SU-DHL-6 (cell line): ENCODE measurements around the gene CFAP65.

Source experiments
- H2AFZ ChIP-seq: fragments of 200-600 bp; sonication (generic); 2 replicates; pipeline ENCODE4 v1.6.1; 2014; ENCODE audit warnings: low read depth, mild to moderate bottlenecking, moderate library complexity, mixed read lengths, antibody characterized with exemption, low read length; ENCODE audit not compliant: severe bottlenecking
- H3F3A ChIP-seq: fragments of 200-600 bp; shearing (Covaris generic); 2 replicates; pipeline ENCODE4 v1.6.0; 2016; ENCODE audit warnings: antibody characterized with exemption, mild to moderate bottlenecking; ENCODE audit not compliant: insufficient read depth
- H3K27ac ChIP-seq: fragments of 200-600 bp; sonication (generic); 2 replicates; pipeline ENCODE4 v1.5.1; 2016; ENCODE audit warnings: low read depth, mild to moderate bottlenecking, low read length, moderate library complexity, mixed read lengths
- H3K27me3 ChIP-seq: fragments of 200-600 bp; sonication (generic), shearing (Covaris generic); 2 replicates; pipeline ENCODE4 v1.6.0; 2014; ENCODE audit warnings: mild to moderate bottlenecking, low read length
- H3K36me3 ChIP-seq: fragments of 200-600 bp; sonication (generic); 2 replicates; pipeline ENCODE4 v1.6.1; 2014; ENCODE audit warnings: mild to moderate bottlenecking, low read length, mixed read lengths
- H3K4me2 ChIP-seq: fragments of 300-600, 200-600 bp; shearing (Covaris generic), sonication (generic); 2 replicates; pipeline ENCODE4 v1.6.0; 2014; ENCODE audit warnings: low read length, low read depth, mild to moderate bottlenecking; ENCODE audit not compliant: poor library complexity, severe bottlenecking
- H3K4me3 ChIP-seq: fragments of 200-600 bp; sonication (generic); 2 replicates; pipeline ENCODE4 v1.5.1; 2014; ENCODE audit warnings: antibody characterized with exemption, low read length, mild to moderate bottlenecking, mixed read lengths; ENCODE audit not compliant: insufficient read depth, poor library complexity, severe bottlenecking
- H3K79me2 ChIP-seq: fragments of 200-600 bp; sonication (generic); 2 replicates; pipeline ENCODE4 v1.6.1; 2014; ENCODE audit warnings: mild to moderate bottlenecking, low read length, moderate library complexity; ENCODE audit not compliant: insufficient read depth
- H3K9ac ChIP-seq: fragments of 200-600 bp; sonication (generic); 2 replicates; pipeline ENCODE4 v1.7.0; 2014; ENCODE audit warnings: mild to moderate bottlenecking, low read length
- H3K9me2 ChIP-seq: fragments of 200-600 bp; sonication (generic); replicated peaks from 2 replicates; pipeline ENCODE4 v1.6.1; 2014; ENCODE audit warnings: low read length; ENCODE audit not compliant: insufficient read depth
- H3K9me3 ChIP-seq: fragments of 200-600 bp; sonication (generic); 2 replicates; pipeline ENCODE4 v1.6.1; 2014; ENCODE audit warnings: low read length, mixed read lengths; ENCODE audit not compliant: insufficient read depth
- H4K20me1 ChIP-seq: fragments of 200-600 bp; sonication (generic); 2 replicates; pipeline ENCODE4 v1.6.1; 2014; ENCODE audit warnings: low read depth, mild to moderate bottlenecking, antibody characterized with exemption, low read length, moderate library complexity, mixed read lengths
- EZH2phosphoT487 ChIP-seq: fragments of 200-600 bp; sonication (generic), shearing (Covaris generic); conservative IDR thresholded peaks from 2 replicates; pipeline ENCODE4 v1.6.1; 2018; ENCODE audit warnings: mild to moderate bottlenecking, antibody characterized with exemption, low read length, moderate library complexity, mixed read lengths
- TF ChIP-seq, protein P1 (sequence below): fragments of 200-600 bp; sonication (generic); IDR thresholded peaks from one replicate; pipeline ENCODE4 v1.5.1; 2017; ENCODE audit warnings: antibody characterized with exemption, mild to moderate bottlenecking, low read length, moderate library complexity; ENCODE audit not compliant: insufficient read depth, poor library complexity, severe bottlenecking

The CFAP65 gene

DNA sequence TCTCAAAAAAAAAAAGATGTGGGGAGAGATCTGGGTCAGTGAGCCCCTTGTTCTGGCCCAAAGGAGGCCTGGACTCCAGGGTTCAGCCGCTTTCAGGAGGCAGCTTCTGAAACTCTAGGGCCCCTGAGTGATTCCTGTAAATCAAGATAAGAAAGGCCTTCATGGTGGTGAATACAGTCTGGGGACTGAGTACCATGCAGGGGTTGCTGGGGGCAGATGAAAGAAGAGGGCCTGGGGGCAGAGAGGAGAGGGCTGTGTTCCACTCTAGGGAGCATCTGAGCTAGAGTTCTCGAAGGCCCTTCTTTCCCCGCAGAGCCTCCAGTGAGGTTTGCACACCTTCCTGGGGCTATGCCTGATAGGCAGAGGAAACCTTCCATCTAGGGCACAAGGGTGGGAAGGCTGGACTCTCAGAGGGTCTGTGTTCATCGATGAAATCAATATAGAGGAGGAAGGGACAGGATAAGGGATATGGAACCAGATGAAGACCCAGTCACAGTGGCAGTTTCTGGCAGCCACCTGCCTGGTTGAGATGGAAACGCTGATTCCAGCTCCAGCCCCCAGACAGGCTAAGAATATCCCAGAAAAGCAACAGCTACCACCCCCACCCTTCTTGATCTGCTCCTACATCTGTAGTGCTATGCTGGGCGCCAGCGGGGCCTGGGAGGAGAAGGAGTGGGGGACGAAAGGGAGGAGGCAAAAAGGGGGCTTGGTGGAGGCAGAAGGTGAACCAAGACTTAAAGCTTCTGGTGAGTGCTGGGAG lies 86.6 kb downstream of the CFAP65 start:
- no peaks in the 10 kb centered on the region for H3K36me3 ChIP-seq
- H3K4me2 ChIP-seq: no peak overlapping the region
- H3K27ac ChIP-seq: no peak overlapping the region
- no peak overlapping the region for H2AFZ ChIP-seq
- no peaks in the 10 kb centered on the region for H3K79me2 ChIP-seq
- H3K27me3 ChIP-seq: no peaks in the 10 kb centered on the region
- H3K9me3 ChIP-seq: no peaks in the 10 kb centered on the region
- H3K4me3 ChIP-seq: no peak overlapping the region
- H3K9me2 ChIP-seq: no peaks in the 10 kb centered on the region
- no peaks in the 10 kb centered on the region for H3F3A ChIP-seq
- TF ChIP-seq EZH2phosphoT487: no peak
- TF ChIP-seq, protein P1, sequence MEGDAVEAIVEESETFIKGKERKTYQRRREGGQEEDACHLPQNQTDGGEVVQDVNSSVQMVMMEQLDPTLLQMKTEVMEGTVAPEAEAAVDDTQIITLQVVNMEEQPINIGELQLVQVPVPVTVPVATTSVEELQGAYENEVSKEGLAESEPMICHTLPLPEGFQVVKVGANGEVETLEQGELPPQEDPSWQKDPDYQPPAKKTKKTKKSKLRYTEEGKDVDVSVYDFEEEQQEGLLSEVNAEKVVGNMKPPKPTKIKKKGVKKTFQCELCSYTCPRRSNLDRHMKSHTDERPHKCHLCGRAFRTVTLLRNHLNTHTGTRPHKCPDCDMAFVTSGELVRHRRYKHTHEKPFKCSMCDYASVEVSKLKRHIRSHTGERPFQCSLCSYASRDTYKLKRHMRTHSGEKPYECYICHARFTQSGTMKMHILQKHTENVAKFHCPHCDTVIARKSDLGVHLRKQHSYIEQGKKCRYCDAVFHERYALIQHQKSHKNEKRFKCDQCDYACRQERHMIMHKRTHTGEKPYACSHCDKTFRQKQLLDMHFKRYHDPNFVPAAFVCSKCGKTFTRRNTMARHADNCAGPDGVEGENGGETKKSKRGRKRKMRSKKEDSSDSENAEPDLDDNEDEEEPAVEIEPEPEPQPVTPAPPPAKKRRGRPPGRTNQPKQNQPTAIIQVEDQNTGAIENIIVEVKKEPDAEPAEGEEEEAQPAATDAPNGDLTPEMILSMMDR: no peak
- H3K9ac ChIP-seq: no peak overlapping the region
- no peaks in the 10 kb centered on the region for H4K20me1 ChIP-seq

DNA sequence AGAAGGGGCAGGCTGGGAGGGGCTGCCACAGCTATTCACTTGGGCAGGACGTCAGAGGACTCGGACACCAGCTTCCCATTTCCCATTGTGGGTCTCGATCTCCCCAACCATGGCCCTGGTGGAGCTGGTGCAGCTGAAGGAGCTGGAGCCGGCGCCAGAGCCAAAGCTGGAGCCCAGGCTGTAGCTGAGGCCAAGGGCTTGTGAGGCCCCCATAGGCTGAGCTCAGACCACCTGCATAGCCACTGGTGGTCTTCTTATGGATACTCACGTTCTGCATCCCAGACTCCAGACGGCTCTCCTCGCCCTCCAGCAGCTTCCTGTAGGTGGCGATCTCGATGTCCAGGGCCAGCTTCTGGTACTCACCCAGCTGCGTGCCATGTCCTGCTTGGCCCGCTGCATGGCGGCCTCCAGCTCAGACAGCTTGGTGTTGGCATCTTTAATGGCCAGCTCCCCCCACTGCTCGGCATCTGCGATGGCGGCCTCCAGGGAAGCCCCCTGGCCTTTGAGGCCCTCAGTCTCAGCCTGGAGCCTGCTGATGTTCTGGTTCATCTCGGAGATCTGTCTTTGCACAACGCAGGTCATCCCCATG lies 87.9 kb downstream of the CFAP65 start:
- H3K4me2 ChIP-seq: no peak overlapping the region
- H3K27me3 ChIP-seq: no peaks in the 10 kb centered on the region
- no peaks in the 10 kb centered on the region for H3K9me3 ChIP-seq
- no peaks in the 10 kb centered on the region for H3K79me2 ChIP-seq
- H2AFZ ChIP-seq: no peak overlapping the region
- no peak overlapping the region for H3K27ac ChIP-seq
- H3K9ac ChIP-seq: no peak overlapping the region
- H4K20me1 ChIP-seq: no peaks in the 10 kb centered on the region
- H3K4me3 ChIP-seq: no peak overlapping the region
- no peaks in the 10 kb centered on the region for H3F3A ChIP-seq
- H3K9me2 ChIP-seq: no peaks in the 10 kb centered on the region
- H3K36me3 ChIP-seq: no peaks in the 10 kb centered on the region
- TF ChIP-seq, protein P1: no peak
- no peak for TF ChIP-seq EZH2phosphoT487
